Epidermal melanocyte (primary cell): Measurements from ENCODE around the gene PSMG1.
"Not testable (repeated sequence)": the region's sequence is repeated elsewhere in the genome, so short reads cannot be mapped to it uniquely, and the experiment has no call there.

Experiments
- DNase-seq: peaks from one replicate; pipeline ENCODE4 v3.0.0; 2011; ENCODE audit warnings: low spot score; ENCODE audit not compliant: insufficient read length

The PSMG1 gene

DNA sequence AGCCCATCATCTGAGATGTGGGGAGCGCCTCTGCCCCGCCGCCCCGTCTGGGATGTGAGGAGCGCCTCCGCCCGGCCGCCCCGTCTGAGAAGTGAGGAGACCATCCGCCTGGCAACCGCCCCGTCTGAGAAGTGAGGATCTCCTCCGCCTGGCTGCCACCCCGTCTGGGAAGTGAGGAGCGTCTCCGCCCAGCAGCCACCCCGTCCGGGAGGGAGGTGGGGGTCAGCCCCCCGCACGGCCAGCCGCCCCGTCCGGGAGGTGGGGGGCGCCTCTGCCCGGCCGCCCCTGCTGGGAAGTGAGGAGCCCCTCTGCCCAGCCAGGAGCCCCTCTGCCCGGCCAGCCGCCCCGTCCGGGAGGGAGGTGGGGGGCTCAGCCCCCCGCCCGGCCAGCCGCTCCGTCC, 26.0 kb downstream of the PSMG1 start:
- DNase-seq = not testable (repeated sequence)

DNA sequence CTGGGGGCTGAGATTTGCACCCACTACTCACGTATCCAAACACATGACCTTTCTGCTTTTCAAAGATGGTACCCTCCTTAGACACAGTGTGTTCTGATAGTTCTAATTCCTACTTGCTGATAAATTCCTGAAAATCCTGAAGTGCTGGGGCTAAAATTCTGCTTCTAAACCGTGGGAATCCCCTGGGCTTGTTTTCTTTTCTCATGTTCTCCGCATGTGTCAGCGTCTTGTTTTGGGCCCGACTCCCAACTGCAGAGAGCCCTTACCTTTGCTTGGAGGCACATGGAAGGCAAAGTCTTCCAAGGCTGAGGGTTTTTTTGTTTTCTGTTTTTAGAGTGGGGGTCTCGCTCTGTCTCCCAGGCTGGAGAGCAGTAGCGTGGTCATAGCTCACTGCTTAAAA, 27.2 kb downstream of the PSMG1 start:
- DNase-seq = no peak

- DNase-seq = no peak
Observed at GRCh38 chr21:39155578-39155977, 27.7 kb downstream of the PSMG1 start.

DNA sequence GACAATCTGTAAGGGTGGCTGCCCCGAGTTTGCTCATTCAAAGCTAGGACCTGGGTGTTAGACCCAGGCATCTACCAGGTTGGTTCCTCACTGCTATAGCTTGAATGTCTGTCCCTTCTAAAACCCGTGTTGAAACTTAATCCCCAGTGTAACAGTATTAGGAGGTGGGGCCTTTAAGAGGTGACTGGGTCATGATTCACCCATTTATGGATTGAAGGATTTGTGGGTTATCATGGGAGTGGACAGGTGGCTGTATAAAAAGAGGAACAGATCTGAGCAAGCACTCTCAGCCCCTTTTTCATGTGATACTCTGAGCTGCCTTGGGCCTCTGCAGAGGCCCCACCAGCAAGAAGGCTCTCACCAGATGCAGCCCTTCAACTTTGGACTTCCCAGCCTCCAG, 29.4 kb downstream of the PSMG1 start:
- no peak for DNase-seq

DNA sequence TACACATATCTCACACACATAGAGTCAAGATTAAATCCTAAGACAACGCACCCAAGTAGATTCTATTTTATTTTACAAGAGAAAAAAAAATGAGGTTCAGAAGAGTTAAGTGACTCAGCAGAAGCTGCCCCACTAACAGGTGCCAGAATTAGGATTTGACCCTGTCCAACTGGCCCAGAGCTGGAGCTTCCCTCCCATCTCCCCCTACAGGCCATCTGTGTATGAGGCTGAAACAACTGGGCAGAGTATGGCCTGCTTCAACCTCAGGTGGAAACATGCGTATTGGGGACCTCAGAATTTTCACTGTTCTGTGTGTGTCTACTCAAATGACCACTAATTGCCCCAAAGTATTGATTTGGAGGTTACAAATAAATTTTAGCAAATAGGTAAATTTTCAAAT, 29.9 kb downstream of the PSMG1 start:
- DNase-seq = no peak

- DNase-seq = no peak
Observed at GRCh38 chr21:39152271-39152670, 31.0 kb downstream of the PSMG1 start.

DNA sequence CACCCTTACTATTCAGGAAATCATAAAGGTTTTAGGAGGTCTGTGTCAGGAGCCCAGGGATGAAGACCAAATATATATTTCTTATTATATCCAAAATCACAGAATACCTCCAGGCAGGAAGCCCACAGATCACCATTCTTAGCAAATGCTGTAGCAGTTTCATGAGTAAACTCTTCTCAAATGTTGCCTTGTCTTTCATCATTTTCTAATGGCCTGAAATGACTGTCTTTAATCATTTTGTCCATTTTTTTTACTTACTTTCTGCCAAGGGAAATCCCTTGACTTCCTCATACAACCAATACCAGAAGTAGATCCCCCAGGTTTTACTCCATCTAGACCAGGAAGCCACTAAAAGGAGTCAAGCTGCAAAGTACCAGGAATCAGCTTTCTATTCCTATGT, 32.4 kb downstream of the PSMG1 start:
- no peak for DNase-seq

DNA sequence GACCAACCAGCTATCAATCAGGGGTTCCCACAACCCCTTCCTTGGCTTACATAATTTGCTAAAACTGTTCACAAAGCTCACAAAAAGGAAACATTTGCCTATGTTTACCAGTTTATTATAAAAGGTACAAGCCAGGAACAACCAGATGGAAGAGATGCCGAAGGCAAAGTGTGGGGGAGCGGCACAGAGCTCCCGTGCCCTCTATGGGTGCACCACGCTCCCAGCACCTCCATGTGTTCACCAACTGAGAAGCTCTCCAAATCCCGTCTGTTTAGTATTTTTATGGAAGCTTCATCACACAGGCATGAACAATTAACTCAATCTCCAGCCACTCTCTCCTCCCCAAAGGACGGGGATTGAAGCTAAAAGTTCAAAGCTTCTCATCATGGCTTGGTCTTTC, 32.9 kb downstream of the PSMG1 start:
- no peak for DNase-seq

DNA sequence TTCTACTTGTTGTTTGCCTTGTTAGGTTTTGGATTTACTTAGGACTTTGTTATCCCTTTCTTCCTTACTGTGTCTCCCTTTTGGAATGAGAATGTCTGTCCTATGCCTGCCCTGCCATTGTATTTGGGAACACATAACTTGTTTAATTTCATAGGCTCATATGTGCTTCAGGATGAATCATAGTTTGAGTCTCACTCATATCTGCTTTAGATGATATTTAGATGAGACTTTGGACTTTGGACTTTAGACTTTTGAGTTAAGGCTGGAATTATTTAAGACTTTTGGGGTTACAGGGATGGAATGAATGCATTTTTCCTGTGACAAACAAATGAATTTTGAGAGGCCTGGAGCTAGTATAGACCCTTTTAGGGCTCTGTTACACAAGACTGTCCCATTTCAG, 33.4 kb downstream of the PSMG1 start:
- DNase-seq = no peak

DNA sequence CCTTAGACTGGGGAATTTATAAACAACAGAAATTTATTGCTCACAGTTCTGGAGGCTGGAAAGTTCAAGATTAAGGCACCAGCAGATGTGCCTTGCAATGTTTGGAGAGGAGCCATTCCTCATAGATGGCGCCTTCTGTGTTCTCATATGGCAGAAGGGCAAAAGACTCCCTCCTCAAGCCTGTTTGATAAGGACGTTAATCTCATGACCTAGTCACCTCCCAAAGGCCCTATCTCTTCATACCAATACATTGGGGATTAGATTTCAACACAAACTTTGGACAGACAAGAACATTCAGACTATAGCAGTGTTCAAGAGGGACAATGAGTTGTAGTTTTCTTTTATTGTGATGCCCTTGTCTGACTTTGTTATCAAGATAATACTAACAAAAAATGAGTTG, 34.3 kb downstream of the PSMG1 start:
- no peak for DNase-seq

DNA sequence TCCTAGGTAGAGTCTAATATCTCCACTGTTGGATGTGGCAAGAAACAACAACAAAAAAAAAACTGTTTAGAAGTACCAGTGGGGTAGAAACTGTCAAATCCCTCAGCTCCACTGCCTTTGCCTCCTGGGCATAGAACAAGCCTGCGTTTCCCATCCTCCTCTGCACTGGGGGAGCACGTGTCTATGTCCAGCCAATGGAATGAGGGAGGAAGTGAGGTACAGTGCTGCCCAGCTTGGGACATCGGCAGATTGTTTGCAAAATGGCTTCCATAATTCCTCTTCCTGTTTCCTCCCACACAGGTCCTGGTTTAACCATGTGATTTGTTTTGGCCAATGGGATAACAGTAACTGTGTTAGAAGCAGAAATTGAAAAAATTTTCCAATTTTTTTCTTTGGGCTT, 39.1 kb downstream of the PSMG1 start:
- no peak for DNase-seq

- DNase-seq = no peak
Observed at GRCh38 chr21:39142972-39143371, 40.3 kb downstream of the PSMG1 start.

GRCh38 chr21:39141502-39141901, 41.7 kb downstream of the PSMG1 start:
- no peak for DNase-seq

GRCh38 chr21:39137248-39138178, 45.7 kb downstream of the PSMG1 start:
- DNase-seq = no peak

GRCh38 chr21:39136711-39137110, 46.5 kb downstream of the PSMG1 start:
- DNase-seq = no peak

DNA sequence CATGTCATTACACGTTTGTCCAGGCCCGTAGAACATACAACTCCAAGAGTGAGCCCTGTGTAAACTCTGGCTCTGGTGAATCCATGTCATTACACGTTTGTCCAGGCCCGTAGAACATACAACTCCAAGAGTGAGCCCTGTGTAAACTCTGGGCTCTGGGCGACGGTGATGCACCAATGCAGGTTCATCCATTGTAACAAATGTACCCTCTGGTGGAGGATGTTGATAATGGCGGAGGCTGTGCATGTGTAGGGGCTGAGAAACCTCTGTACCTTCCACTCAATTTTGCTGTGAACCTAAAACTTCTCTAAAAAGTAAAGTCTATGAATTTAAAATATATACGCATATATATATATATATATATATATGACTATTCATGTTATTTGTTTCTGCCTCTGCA, 47.1 kb downstream of the PSMG1 start:
- DNase-seq = not testable (repeated sequence)

DNA sequence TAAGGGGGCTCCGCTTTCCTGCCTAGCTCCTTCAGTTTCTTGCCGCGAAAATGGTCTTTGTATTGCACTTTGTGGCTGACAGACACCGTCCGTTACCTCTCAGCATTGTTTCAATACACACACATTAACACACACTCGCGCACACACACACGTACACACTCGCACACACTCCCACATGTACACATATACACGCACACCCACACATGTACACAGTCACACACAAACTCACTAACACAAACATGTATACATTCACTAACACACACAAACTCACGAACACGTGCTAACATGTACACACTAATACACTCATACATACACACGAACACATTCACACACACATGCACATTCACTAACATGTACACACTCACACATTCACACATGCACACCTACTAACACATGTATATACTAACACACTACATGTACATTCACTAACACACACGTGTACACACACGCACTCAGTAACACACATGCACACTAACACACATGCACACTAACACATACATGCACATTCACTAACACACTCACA, 48.9 kb downstream of the PSMG1 start:
- no peak for DNase-seq

- no peak for DNase-seq
Observed at GRCh38 chr21:39132248-39132647, 51.0 kb downstream of the PSMG1 start.

DNA sequence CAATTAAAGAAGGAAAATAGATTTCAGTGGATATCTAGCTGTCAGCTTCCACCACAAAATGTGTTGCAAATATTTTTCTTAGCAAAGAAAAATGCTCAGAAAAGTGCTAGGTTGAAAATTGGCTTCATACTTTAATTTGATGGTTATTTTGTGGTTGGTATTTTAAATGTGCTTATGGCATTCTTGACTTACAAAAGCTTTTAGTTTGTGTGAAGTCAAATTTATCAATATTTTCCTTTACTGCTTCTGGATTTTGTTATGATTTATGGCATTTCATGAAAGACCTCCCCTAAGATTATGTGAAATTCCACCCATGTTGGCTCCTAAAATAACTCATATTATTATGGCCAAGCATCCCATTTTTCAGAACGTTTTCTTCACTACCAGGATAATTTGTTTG, 51.5 kb downstream of the PSMG1 start:
- no peak for DNase-seq

DNA sequence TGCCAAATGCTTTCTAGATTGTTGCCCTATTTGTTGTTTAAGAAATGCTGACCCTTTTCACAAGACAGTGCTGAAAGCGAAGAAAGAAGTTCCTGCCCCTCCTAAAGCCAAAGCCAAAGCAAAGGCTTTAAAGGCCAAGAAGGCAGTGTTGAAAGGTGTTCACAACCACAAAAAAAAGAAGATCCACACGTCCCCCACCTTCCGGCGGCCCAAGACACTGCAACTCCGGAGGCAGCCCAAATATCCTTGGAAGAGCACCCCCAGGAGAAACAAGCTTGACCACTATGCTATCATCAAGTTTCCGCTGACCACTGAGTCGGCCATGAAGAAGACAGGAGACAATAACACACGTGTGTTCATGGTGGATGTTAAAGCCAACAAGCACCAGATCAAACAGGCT, 55.7 kb downstream of the PSMG1 start:
- DNase-seq = no peak

GRCh38 chr21:39126486-39126806, 56.8 kb downstream of the PSMG1 start:
- DNase-seq = no peak

DNA sequence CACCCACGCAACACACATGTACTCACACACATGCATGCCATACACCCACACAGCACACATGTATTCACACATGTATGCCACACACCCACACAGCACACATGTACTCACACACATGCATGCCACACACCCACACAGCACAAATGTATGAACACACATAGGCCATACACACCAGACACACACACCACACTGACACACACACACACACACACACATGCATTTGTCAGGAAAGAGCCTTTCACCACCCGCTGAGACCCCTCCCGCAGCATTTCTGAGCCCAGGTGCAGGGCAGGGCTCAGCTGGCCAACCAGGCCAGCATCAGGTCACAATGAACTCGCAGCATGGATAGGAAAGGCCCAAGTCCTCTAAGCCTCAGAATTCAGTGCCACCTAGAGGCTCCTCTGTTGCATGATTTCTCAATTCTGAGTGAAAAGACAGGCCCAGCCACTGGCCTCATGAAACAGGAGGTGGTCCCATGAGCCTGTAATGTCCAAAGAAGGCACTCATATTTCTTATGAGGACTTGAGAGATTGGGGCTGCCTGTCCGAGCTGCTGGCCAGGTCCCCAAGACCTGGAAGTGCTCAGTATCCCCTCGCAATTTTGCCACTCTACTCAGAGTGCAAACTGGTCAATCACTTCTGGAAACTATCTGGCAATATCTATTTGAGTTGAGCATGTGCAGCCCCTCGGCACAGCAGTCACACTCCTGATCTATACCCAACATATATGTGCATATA, 57.3 kb downstream of the PSMG1 start:
- DNase-seq = peak; percentile 70
